HG03521 (cell line): ENCODE results near the gene MTFR1L.

ENCODE experiments used
- ATAC-seq: cut with Tn5 transposase; IDR thresholded peaks from one replicate; pipeline ENCODE4 v1.9.1; 2021; ENCODE audit warnings: mild to moderate bottlenecking, moderate library complexity; ENCODE audit not compliant: unreplicated experiment

Gene MTFR1L

DNA sequence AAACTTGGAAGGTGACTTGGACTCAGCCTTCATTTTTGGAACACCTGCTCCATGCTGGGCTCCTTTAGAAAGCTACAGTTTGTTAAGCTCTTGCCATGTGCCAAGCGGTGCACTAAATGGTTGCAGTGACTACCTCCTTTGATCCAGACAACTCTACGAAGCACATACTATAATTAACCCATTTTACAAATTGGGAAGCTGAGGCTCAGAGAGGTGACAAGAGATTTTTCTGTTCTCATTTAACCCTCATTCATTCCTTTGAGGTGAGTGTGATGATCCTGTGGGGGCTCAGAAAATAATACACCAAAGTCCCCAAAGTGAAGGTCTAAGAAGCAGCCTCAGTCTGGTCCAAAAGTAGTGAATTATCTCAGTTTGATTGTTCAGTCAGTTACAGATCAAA, 57.4 kb downstream of the MTFR1L start:
- no peak for ATAC-seq

DNA sequence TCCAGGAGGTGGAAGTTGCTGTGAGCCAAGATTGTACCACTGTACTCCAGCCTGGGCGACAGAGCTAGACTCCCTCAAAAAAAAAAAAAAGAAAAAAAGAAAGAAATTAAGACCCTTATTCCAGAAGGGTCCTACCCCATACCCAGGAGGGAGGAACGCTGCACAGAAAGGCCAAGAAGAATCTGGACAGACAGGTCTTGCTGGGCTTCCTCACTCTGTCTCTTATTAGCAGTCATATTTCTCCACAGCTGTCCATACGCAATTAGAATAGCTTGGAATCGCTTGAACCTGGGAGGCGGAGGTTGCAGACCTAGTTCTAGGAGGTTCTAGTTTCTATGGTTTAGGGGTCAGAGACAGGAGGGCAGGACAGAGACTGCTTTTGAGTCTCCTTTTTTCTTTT, 58.9 kb downstream of the MTFR1L start:
- no peak for ATAC-seq

DNA sequence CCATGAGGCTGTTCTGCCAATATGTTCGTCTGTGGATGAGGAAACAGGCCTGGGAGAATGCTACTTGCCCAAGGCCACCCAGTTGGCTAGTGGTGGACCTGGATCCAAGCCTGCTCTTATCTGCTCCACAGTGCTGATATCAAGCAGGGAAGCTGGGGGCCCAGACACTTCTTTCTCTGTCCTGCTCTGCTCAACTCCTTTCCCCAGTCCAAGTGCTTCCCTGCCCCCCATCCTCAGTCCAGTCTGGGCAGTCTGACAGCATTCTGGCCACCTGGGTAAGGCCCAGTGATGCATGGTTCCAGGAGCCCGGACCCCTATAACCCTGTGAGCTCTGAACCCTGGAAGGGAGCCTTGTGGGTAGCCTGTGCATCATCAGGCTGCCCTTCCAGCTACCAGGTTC, 59.9 kb downstream of the MTFR1L start:
- ATAC-seq = no peak

- no peak for ATAC-seq
These were observed 60.8 kb downstream of the MTFR1L start for GRCh38 chr1:25880518-25880917.

DNA sequence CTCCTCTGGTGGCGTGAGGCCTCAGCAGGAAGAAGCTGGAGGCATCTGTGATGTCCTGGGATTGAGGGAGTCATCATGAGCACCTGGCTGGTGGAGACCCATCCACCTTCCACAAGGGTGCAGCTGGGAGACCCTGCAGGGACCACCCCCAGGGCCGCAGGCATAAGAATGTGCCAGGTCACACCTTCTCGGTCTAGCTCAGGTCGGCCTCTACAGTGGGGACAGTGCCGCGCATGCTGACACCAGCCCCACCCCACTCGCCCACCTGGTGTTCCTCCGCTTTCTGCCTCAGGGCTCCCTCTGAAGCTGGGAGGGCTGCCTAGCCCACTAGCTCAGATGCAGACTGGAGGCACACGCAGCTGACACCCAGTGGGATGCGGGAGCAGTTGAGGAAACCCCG, 61.5 kb downstream of the MTFR1L start:
- ATAC-seq = no peak
